Upper lobe of left lung (tissue), 6 donors: ENCODE measurements around the gene IKZF3. TPM values are rescaled to one million over a fixed set of nuclear protein-coding genes. Genes with fewer than 3 reads are reported as not detected.
A peak's percentile ranks its signal among the peaks of the same experiment; 100 is the strongest.

ENCODE experiments used
- ATAC-seq, 2 donors: fragments of 200-7000 bp; cut with Tn5 transposase; one replicate each; pipeline ENCODE4 v1.9.1; 2022; ENCODE audit warnings: mild to moderate bottlenecking in 2 of 2, moderate library complexity in 2 of 2; ENCODE audit not compliant: low FRiP score in 2 of 2
- DNase-seq, 2 donors: peaks; one replicate each; pipeline ENCODE4 v3.0.0-alpha.2; 2019 to 2020
- H3K27ac ChIP-seq, 4 donors: fragments of 200-600 bp; sonication (generic); one replicate each; pipeline ENCODE4 v1.5.1; 2016 to 2019
- H3K27me3 ChIP-seq, 4 donors: fragments of 200-600 bp; sonication (generic); one replicate each; pipeline ENCODE4 v1.5.1; 2017 to 2019
- H3K36me3 ChIP-seq, 4 donors: fragments of 200-600 bp; sonication (generic); one replicate each; pipeline ENCODE4 v1.5.1; 2016 to 2019
- H3K4me1 ChIP-seq, 4 donors: fragments of 200-600 bp; sonication (generic); one replicate each; pipeline ENCODE4 v1.5.1; 2018 to 2019
- H3K4me3 ChIP-seq, 4 donors: fragments of 200-600 bp; sonication (generic); one replicate each; pipeline ENCODE4 v1.5.1; 2017 to 2019; ENCODE audit warnings: mild to moderate bottlenecking in 2 of 4, moderate library complexity in 1 of 4
- H3K9me3 ChIP-seq, 4 donors: fragments of 200-600 bp; sonication (generic); one replicate each; pipeline ENCODE4 v1.5.1; 2018 to 2019
- CTCF ChIP-seq, 6 experiments: fragments of 450-650 bp in 4 of 6; fragments of 200-600 bp in 2 of 6; sonication (generic) in 2 of 6; IDR thresholded peaks; one replicate each; pipeline ENCODE4 v1.5.1; 2016 to 2019; ENCODE audit warnings: antibody characterized with exemption in 6 of 6
- EP300 ChIP-seq, 4 donors: sonication (generic); formaldehyde crosslinking; IDR thresholded peaks; one replicate each; pipeline ENCODE4 v1.5.1; 2017; ENCODE audit warnings: antibody characterized with exemption in 4 of 4, control low read depth in 2 of 4
- POLR2A ChIP-seq, 4 donors: fragments of 450-650 bp; IDR thresholded peaks; one replicate each; pipeline ENCODE4 v1.5.1; 2016 to 2017; ENCODE audit warnings: antibody characterized with exemption in 4 of 4, mild to moderate bottlenecking in 2 of 4
- POLR2AphosphoS5 ChIP-seq, 2 donors: sonication (generic); formaldehyde crosslinking; IDR thresholded peaks; one replicate each; pipeline ENCODE4 v1.5.1; 2017; ENCODE audit warnings: antibody characterized with exemption in 2 of 2
- WGBS, 2 donors: methylation state at CpG; one replicate each; pipeline ENCODE4 v1.1.5; 2017 to 2018; 5-methylcytosine and 5-hydroxymethylcytosine counted together
- total RNA-seq, 6 donors: library from RNA; depleted of rRNA in 4 of 6; stranded (reverse); fragments of >200 nt in 4 of 6; gene quantifications; one replicate each; pipeline versions ENCODE4 v1.1.0 to v1.2.1, GENCODE V29; 2016 to 2021
- donor health status: DM: no; HTN: no; CAD: no; lungs with moderate emphysema.
- donor health status: DM: no; HTN: yes; CAD: no; lungs with severe emphysema.

IKZF3 gene
- total RNA-seq, 6 donors from 2014 or later: 2.2 to 14.9 (median 4.9) TPM

GRCh38 chr17:39742856-39743436 is 121.2 kb downstream of the IKZF3 start:
- no peaks in the 10 kb centered on the region for H3K9me3 ChIP-seq
- H3K27ac ChIP-seq: no peak overlapping the region
- H3K4me1 ChIP-seq: peaks cover 6 to 33% (median 17%) of the 10 kb centered on the region in 4 donors
- DNase-seq: no peak
- H3K36me3 ChIP-seq: peaks cover 0 to 16% (median 3%) of the 10 kb centered on the region in 4 donors
- no peak overlapping the region for H3K4me3 ChIP-seq
- no peak for TF ChIP-seq POLR2A (IDR thresholded peaks at IDR 0.05)
- TF ChIP-seq CTCF (IDR thresholded peaks at IDR 0.05): no peak
- TF ChIP-seq POLR2AphosphoS5 (IDR thresholded peaks at IDR 0.05): no peak
- TF ChIP-seq EP300 (IDR thresholded peaks at IDR 0.05): no peak
- WGBS, 2 donors: 86 to 92% methylated on average over 17 to 20 of the region's 21 CpGs
- H3K27me3 ChIP-seq: peaks cover 0 to 21% (median 9%) of the 10 kb centered on the region in 4 donors
- ATAC-seq: no peak

GRCh38 chr17:39742126-39742855 is 121.8 kb downstream of the IKZF3 start:
- TF ChIP-seq EP300 (IDR thresholded peaks at IDR 0.05) (no peak), POLR2A (IDR thresholded peaks at IDR 0.05) (no peak), POLR2AphosphoS5 (IDR thresholded peaks at IDR 0.05) (no peak), CTCF (IDR thresholded peaks at IDR 0.05) (no peak)
- peaks cover 0 to 16% (median 3%) of the 10 kb centered on the region in 4 donors for H3K36me3 ChIP-seq
- 76 to 86% methylated on average over 16 to 18 of the region's 18 CpGs for WGBS, 2 donors

GRCh38 chr17:39740357-39741111 is 123.6 kb downstream of the IKZF3 start:
- no peak for ATAC-seq
- Histone ChIP-seq H3K27me3 (peaks cover 0 to 29% (median 12%) of the 10 kb centered on the region in 4 donors), H3K4me1 (peaks cover 6 to 49% (median 25%) of the 10 kb centered on the region in 4 donors), H3K9me3 (no peaks in the 10 kb centered on the region), H3K4me3 (peak overlapping the region in 3 of 4 donors; percentile 47 to 59 (median 50)), H3K27ac (peak overlapping the region; percentile 44 to 82 (median 62)), H3K36me3 (peaks cover 0 to 12% (median 2%) of the 10 kb centered on the region in 4 donors)
- DNase-seq: peak in 1 of 2 donors; percentile 53
- 32 to 40% methylated on average over 11 to 15 of the region's 16 CpGs for WGBS, 2 donors
- TF ChIP-seq CTCF (IDR thresholded peaks at IDR 0.05): no peak
- TF ChIP-seq POLR2AphosphoS5 (IDR thresholded peaks at IDR 0.05): peak in 1 of 2 donors; percentile 23

More at GRCh38 chr17:39742126-39742855, 121.8 kb downstream of the IKZF3 start:
- H3K4me1 ChIP-seq: peaks cover 6 to 39% (median 20%) of the 10 kb centered on the region in 4 donors
- DNase-seq: no peak
- H3K9me3 ChIP-seq: no peaks in the 10 kb centered on the region
- no peak for ATAC-seq
- H3K4me3 ChIP-seq: no peak overlapping the region
- H3K27ac ChIP-seq: no peak overlapping the region
- peaks cover 0 to 28% (median 12%) of the 10 kb centered on the region in 4 donors for H3K27me3 ChIP-seq

GRCh38 chr17:39739885-39740356 is 124.2 kb downstream of the IKZF3 start:
- H3K36me3 ChIP-seq: peaks cover 0 to 6% (median 2%) of the 10 kb centered on the region in 4 donors
- WGBS, 2 donors: 47 to 49% methylated on average over 8 to 9 of the region's 9 CpGs
- peaks cover 6 to 49% (median 26%) of the 10 kb centered on the region in 4 donors for H3K4me1 ChIP-seq
- H3K27me3 ChIP-seq: peaks cover 0 to 29% (median 12%) of the 10 kb centered on the region in 4 donors
- H3K27ac ChIP-seq: peak overlapping the region; percentile 44 to 82 (median 62)
- peak overlapping the region in 3 of 4 donors; percentile 47 to 59 (median 50) for H3K4me3 ChIP-seq
- H3K9me3 ChIP-seq: no peaks in the 10 kb centered on the region
- ATAC-seq: peak in 1 of 2 donors; percentile 59
- TF ChIP-seq EP300 (IDR thresholded peaks at IDR 0.05) (no peak), CTCF (IDR thresholded peaks at IDR 0.05) (no peak), POLR2A (IDR thresholded peaks at IDR 0.05) (no peak), POLR2AphosphoS5 (IDR thresholded peaks at IDR 0.05) (no peak)
- DNase-seq: no peak
